OCI-LY1 (cell line): ENCODE measurements around the gene PTPRG.

Source experiments
- EZH2 ChIP-seq: fragments of 200-600 bp; sonication (generic), shearing (Covaris generic); IDR thresholded peaks from 2 replicates; pipeline ENCODE4 v1.8.0; 2017; ENCODE audit warnings: borderline replicate concordance, mixed run types, mild to moderate bottlenecking, antibody characterized with exemption, low read length, moderate library complexity, mixed read lengths
- TF ChIP-seq, protein P1 (sequence below): fragments of 200-600 bp; sonication (generic), shearing (Covaris generic); IDR thresholded peaks from 2 replicates; pipeline ENCODE4 v1.5.1; 2017; ENCODE audit warnings: mild to moderate bottlenecking, antibody characterized with exemption, low read length, moderate library complexity, mixed read lengths

GRCh38 chr3:61733000-61733399 lies 171.6 kb downstream of the PTPRG start:
- TF ChIP-seq, protein P1, sequence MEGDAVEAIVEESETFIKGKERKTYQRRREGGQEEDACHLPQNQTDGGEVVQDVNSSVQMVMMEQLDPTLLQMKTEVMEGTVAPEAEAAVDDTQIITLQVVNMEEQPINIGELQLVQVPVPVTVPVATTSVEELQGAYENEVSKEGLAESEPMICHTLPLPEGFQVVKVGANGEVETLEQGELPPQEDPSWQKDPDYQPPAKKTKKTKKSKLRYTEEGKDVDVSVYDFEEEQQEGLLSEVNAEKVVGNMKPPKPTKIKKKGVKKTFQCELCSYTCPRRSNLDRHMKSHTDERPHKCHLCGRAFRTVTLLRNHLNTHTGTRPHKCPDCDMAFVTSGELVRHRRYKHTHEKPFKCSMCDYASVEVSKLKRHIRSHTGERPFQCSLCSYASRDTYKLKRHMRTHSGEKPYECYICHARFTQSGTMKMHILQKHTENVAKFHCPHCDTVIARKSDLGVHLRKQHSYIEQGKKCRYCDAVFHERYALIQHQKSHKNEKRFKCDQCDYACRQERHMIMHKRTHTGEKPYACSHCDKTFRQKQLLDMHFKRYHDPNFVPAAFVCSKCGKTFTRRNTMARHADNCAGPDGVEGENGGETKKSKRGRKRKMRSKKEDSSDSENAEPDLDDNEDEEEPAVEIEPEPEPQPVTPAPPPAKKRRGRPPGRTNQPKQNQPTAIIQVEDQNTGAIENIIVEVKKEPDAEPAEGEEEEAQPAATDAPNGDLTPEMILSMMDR = no peak
- TF ChIP-seq EZH2 = no peak
